Mesenchymal stem cell (in vitro differentiated cells and primary cell): ENCODE measurements around the gene ADGRL3.

ENCODE experiments used
- DNase-seq: peaks from one replicate; pipeline ENCODE4 v3.0.0-alpha.2; 2013
- H2AFZ ChIP-seq: one replicate; pipeline ENCODE4 v1.6.1; 2013; ENCODE audit warnings: low read depth, mild to moderate bottlenecking, control low read depth, inconsistent platforms, low read length, moderate library complexity
- H2AK5ac ChIP-seq: 2 replicates; pipeline ENCODE4 v1.6.1; 2013; ENCODE audit warnings: low read length, moderate library complexity, mild to moderate bottlenecking, inconsistent platforms; ENCODE audit not compliant: severe bottlenecking
- H2BK120ac ChIP-seq: one replicate; pipeline ENCODE4 v1.6.1; 2013; ENCODE audit warnings: low read depth, mild to moderate bottlenecking, inconsistent platforms, low read length, moderate library complexity
- H2BK12ac ChIP-seq, 2 experiments: one replicate each; pipeline ENCODE4 v1.6.1; 2013; ENCODE audit warnings: inconsistent platforms in 2 of 2, low read length in 2 of 2, mild to moderate bottlenecking in 2 of 2, moderate library complexity in 2 of 2, control low read depth in 1 of 2
- H2BK15ac ChIP-seq: one replicate; pipeline ENCODE4 v1.6.1; 2013; ENCODE audit warnings: mild to moderate bottlenecking, low read depth, inconsistent platforms; ENCODE audit not compliant: poor library complexity, severe bottlenecking
- H2BK5ac ChIP-seq: 2 replicates; pipeline ENCODE4 v1.6.1; 2013; ENCODE audit warnings: low read depth, mild to moderate bottlenecking, low read length, control low read depth, inconsistent platforms; ENCODE audit not compliant: poor library complexity, severe bottlenecking
- H3K14ac ChIP-seq, 2 experiments: one replicate each; pipeline ENCODE4 v1.6.1; 2013; ENCODE audit warnings: inconsistent platforms in 2 of 2, low read length in 2 of 2, control low read depth in 1 of 2, mild to moderate bottlenecking in 1 of 2, moderate library complexity in 1 of 2
- H3K18ac ChIP-seq, 2 experiments: one replicate each; pipeline ENCODE4 v1.6.1; 2013; ENCODE audit warnings: inconsistent platforms in 2 of 2, low read length in 2 of 2, control low read depth in 1 of 2, low read depth in 1 of 2, mild to moderate bottlenecking in 1 of 2
- H3K23ac ChIP-seq, 2 experiments: one replicate each; pipeline ENCODE4 v1.6.1; 2013; ENCODE audit warnings: inconsistent platforms in 2 of 2, low read length in 2 of 2, mild to moderate bottlenecking in 2 of 2, moderate library complexity in 2 of 2, control low read depth in 1 of 2
- H3K27ac ChIP-seq: 2 replicates; pipeline ENCODE4 v1.5.1; 2013; ENCODE audit warnings: mild to moderate bottlenecking, moderate library complexity, low read length, control low read depth, inconsistent platforms; ENCODE audit not compliant: poor library complexity, severe bottlenecking
- H3K27me3 ChIP-seq, 2 experiments: 2 replicates each; pipeline versions ENCODE4 v1.6.1 to v1.7.0; 2013; ENCODE audit warnings: low read length in 2 of 2, mild to moderate bottlenecking in 2 of 2, moderate library complexity in 2 of 2, control low read depth in 1 of 2, inconsistent platforms in 1 of 2; ENCODE audit not compliant: control insufficient read depth in 1 of 2, insufficient read depth in 1 of 2
- H3K36me3 ChIP-seq, 2 experiments: 2 replicates each; pipeline versions ENCODE4 v1.6.1 to v1.7.0; 2013; ENCODE audit warnings: low read length in 2 of 2, control low read depth in 1 of 2, inconsistent platforms in 1 of 2, low read depth in 1 of 2, mild to moderate bottlenecking in 1 of 2; ENCODE audit not compliant: insufficient read depth in 2 of 2, control insufficient read depth in 1 of 2
- H3K4ac ChIP-seq, 2 experiments: one replicate each; pipeline ENCODE4 v1.6.1; 2013; ENCODE audit warnings: inconsistent platforms in 2 of 2, low read length in 2 of 2, mild to moderate bottlenecking in 2 of 2, moderate library complexity in 2 of 2, control low read depth in 1 of 2, low read depth in 1 of 2
- H3K4me1 ChIP-seq: 2 replicates; pipeline ENCODE4 v1.6.1; 2013; ENCODE audit warnings: low read depth, low read length, control low read depth; ENCODE audit not compliant: control insufficient read depth, insufficient read depth
- H3K4me2 ChIP-seq: 2 replicates; pipeline ENCODE4 v1.6.1; 2013; ENCODE audit warnings: low read length, mild to moderate bottlenecking, inconsistent platforms; ENCODE audit not compliant: poor library complexity, severe bottlenecking
- H3K4me3 ChIP-seq, 2 experiments: 2 replicates each; pipeline versions ENCODE4 v1.5.1 to v1.7.0; 2013; ENCODE audit warnings: low read length in 2 of 2, mild to moderate bottlenecking in 2 of 2, control low read depth in 1 of 2, low read depth in 1 of 2; ENCODE audit not compliant: insufficient read depth in 1 of 2
- H3K79me1 ChIP-seq: replicated peaks from 2 replicates; pipeline ENCODE4 v1.6.1; 2013; ENCODE audit warnings: mild to moderate bottlenecking, control low read depth, low read length, inconsistent platforms; ENCODE audit not compliant: poor library complexity, severe bottlenecking
- H3K9ac ChIP-seq: 2 replicates; pipeline ENCODE4 v1.7.0; 2013; ENCODE audit warnings: mild to moderate bottlenecking, low read length, moderate library complexity
- H3K9me3 ChIP-seq: 2 replicates; pipeline ENCODE4 v1.7.0; 2013; ENCODE audit warnings: mild to moderate bottlenecking, low read length; ENCODE audit not compliant: control insufficient read depth
- H4K8ac ChIP-seq: one replicate; pipeline ENCODE4 v1.6.1; 2013; ENCODE audit warnings: inconsistent platforms, mild to moderate bottlenecking, low read length, moderate library complexity
- H4K91ac ChIP-seq: one replicate; pipeline ENCODE4 v1.6.1; 2013; ENCODE audit warnings: mild to moderate bottlenecking, low read length, inconsistent platforms
- WGBS: methylation state at CpG from one replicate; pipeline ENCODE4 v1.1.7; 2013; ENCODE audit warnings: mixed read lengths; 5-methylcytosine and 5-hydroxymethylcytosine counted together

Gene ADGRL3

DNA sequence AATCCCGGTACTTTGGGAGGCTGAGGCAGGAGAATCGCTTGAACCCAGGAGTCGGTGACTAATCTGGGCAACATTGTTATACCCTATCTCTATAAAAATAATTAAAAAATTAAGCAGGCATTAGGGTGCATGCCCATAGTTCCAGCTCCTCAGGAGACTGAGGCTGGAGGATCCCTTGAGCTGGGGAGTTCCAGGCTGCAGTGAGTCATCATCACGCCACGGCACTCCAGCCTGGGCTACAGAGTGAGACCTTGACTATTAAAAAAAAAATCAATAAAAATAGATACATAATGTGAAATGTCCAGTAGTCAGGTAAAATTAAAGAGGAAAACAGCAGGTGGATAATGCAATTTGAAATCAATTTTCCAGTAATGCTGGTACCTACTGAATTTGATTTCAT, 14.6 kb downstream of the ADGRL3 start:
- Histone ChIP-seq H3K4me2 (no peak overlapping the region), H3K9me3 (no peaks in the 10 kb centered on the region), H3K4me1 (no peaks in the 10 kb centered on the region), H3K27ac (no peak overlapping the region), H3K36me3 (no peaks in the 10 kb centered on the region), H3K9ac (no peak overlapping the region), H3K79me1 (no peaks in the 10 kb centered on the region), H3K27me3 (no peaks in the 10 kb centered on the region), H3K23ac (no peak overlapping the region), H3K18ac (no peak overlapping the region), H2AK5ac (no peak overlapping the region), H2BK5ac (no peak overlapping the region), H4K8ac (no peak overlapping the region), H2BK120ac (no peak overlapping the region), H3K4me3 (no peak overlapping the region), H4K91ac (no peak overlapping the region), H3K4ac (no peak overlapping the region), H3K14ac (no peak overlapping the region), H2BK12ac (no peak overlapping the region), H2BK15ac (no peak overlapping the region), H2AFZ (no peak overlapping the region)
- WGBS = no CpG with 5 or more reads among the region's 5 CpGs
- no peak for DNase-seq

GRCh38 chr4:61217222-61217621, 17.1 kb downstream of the ADGRL3 start:
- no peaks in the 10 kb centered on the region for H3K4me1 ChIP-seq
- 80% methylated on average over 1 of the region's 1 CpG for WGBS
- H2AK5ac ChIP-seq = no peak overlapping the region
- H2BK15ac ChIP-seq = no peak overlapping the region
- H2BK5ac ChIP-seq = no peak overlapping the region
- H4K91ac ChIP-seq = no peak overlapping the region
- no peaks in the 10 kb centered on the region for H3K36me3 ChIP-seq
- H3K9ac ChIP-seq = no peak overlapping the region
- H3K18ac ChIP-seq = no peak overlapping the region
- no peaks in the 10 kb centered on the region for H3K79me1 ChIP-seq
- H3K27ac ChIP-seq = no peak overlapping the region
- no peak overlapping the region for H2AFZ ChIP-seq
- no peak overlapping the region for H2BK120ac ChIP-seq
- no peak overlapping the region for H3K4me3 ChIP-seq
- no peak overlapping the region for H3K23ac ChIP-seq
- no peaks in the 10 kb centered on the region for H3K9me3 ChIP-seq
- DNase-seq = no peak
- no peak overlapping the region for H3K14ac ChIP-seq
- H3K4ac ChIP-seq = no peak overlapping the region
- no peak overlapping the region for H3K4me2 ChIP-seq
- H4K8ac ChIP-seq = no peak overlapping the region
- H2BK12ac ChIP-seq = no peak overlapping the region
- no peaks in the 10 kb centered on the region for H3K27me3 ChIP-seq

GRCh38 chr4:61220556-61220955, 20.4 kb downstream of the ADGRL3 start:
- Histone ChIP-seq H2AK5ac (no peak overlapping the region), H4K91ac (no peak overlapping the region), H2BK12ac (no peak overlapping the region), H3K36me3 (no peaks in the 10 kb centered on the region), H3K18ac (no peak overlapping the region), H2BK15ac (no peak overlapping the region), H3K9ac (no peak overlapping the region), H3K27me3 (no peaks in the 10 kb centered on the region), H3K23ac (no peak overlapping the region), H2BK120ac (no peak overlapping the region), H3K4me3 (no peak overlapping the region), H3K14ac (no peak overlapping the region), H3K4me1 (no peaks in the 10 kb centered on the region), H3K27ac (no peak overlapping the region), H2BK5ac (no peak overlapping the region), H3K9me3 (no peaks in the 10 kb centered on the region), H3K79me1 (no peaks in the 10 kb centered on the region), H3K4me2 (no peak overlapping the region), H4K8ac (no peak overlapping the region), H2AFZ (no peak overlapping the region), H3K4ac (no peak overlapping the region)
- 40% methylated on average over 1 of the region's 2 CpGs for WGBS
- DNase-seq = no peak

DNA sequence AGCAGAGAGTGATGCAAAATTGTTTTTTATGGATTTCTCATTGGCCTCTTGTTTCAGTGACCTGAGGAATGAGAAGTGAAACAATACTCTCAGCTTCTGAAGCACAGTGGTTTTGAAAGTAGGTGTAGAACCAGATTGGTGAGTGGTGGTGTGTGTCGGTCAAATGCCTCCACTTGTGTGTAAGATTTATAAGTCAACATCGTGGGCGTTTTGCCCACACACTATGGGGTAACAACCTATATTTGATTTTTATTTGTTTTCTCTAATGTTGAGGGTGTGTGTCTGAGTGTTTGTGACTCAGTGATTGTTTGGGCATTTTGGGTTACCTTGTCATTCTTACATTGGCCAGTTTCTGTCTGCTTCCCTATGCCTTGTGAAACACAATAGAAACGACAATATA, 23.3 kb downstream of the ADGRL3 start:
- Histone ChIP-seq H2BK120ac (no peak overlapping the region), H2BK12ac (no peak overlapping the region), H3K23ac (no peak overlapping the region), H3K27ac (no peak overlapping the region), H2BK15ac (no peak overlapping the region), H3K79me1 (no peaks in the 10 kb centered on the region), H3K4me1 (no peaks in the 10 kb centered on the region), H2AFZ (no peak overlapping the region), H3K9ac (no peak overlapping the region), H3K4me2 (no peak overlapping the region), H3K27me3 (no peaks in the 10 kb centered on the region), H4K8ac (no peak overlapping the region), H3K4ac (no peak overlapping the region), H3K14ac (no peak overlapping the region), H3K36me3 (no peaks in the 10 kb centered on the region), H3K9me3 (no peaks in the 10 kb centered on the region), H4K91ac (no peak overlapping the region), H3K18ac (no peak overlapping the region), H2AK5ac (no peak overlapping the region), H2BK5ac (no peak overlapping the region), H3K4me3 (no peak overlapping the region)
- WGBS = 92% methylated on average over 2 of the region's 4 CpGs
- no peak for DNase-seq
